ENCODE data around the gene GALR2. TPM values are rescaled to one million over a fixed set of nuclear protein-coding genes. Genes with fewer than 3 reads are reported as not detected.
A peak's percentile ranks its signal among the peaks of the same experiment; 100 is the strongest.

The GALR2 gene
- total and polyA plus RNA-seq, 9 of the 15 experiments (the other 6 are each of a cell fraction or from before 2014, with no cell fraction given) = 0.34 TPM; not detected in 8

DNA sequence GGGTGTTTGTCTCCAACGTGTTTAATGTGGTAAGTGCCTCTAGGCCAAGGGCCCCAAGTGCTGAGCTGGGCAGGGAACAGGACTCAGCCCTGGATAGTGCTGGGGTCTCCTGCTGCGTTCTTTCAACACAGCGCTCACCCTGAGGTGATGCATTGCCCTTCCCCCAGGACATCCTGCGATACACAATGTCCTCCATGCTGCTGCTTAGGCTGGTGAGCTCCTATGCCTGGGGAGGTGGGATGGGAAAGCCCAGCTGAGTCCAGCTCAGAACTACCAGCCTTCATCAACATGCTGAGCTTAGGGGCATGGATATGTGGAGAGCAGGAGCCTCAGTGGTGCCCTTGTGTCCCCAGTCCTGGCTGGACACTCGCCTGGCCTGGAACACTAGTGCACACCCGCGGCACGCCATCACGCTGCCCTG is 5.0 kb downstream of the GALR2 start:
- DNase-seq (ENCODE audit: extremely low read depth in 1 of 4, low spot score in 3 of 4) (no peak), ATAC-seq (no peak; the same call in 2 of the 3 replicates), FAIRE-seq (no peak)
- Histone ChIP-seq H3K4me1 (replicated peaks in 1 of 2; ENCODE audit: control insufficient read depth in 2 of 2, insufficient read depth in 2 of 2, low read length in 2 of 2) (peaks cover 0 to 57% of the 10 kb centered on the region in 2 experiments; a peak in 2 of 5 replicates), H3K9ac (ENCODE audit: insufficient read depth in 1 of 2, low read depth in 2 of 2, low read length in 2 of 2) (peak overlapping the region in 1 of 2 experiments; percentile 66; a peak in 2 of 4 replicates), H3K4me2 (ENCODE audit: insufficient read depth, low read length) (no peak overlapping the region), H3K27ac (ENCODE audit: extremely low read depth, low read depth, low read length) (no peak overlapping the region), H3K79me2 (ENCODE audit: control insufficient read depth, insufficient read depth, low read length) (no peaks in the 10 kb centered on the region), H3K9me3 (replicated peaks; ENCODE audit: control insufficient read depth, insufficient read depth, low read depth, low read length) (no peaks in the 10 kb centered on the region), H3K4me3 (no peak overlapping the region), H4K20me1 (replicated peaks; ENCODE audit: control insufficient read depth, insufficient read depth, low read length) (peaks cover 9% of the 10 kb centered on the region; the same call in 1 of the 2 replicates), H3K36me3 (ENCODE audit: control insufficient read depth, insufficient read depth, low read length) (peaks cover 18% of the 10 kb centered on the region; the same call in 2 of the 3 replicates), H3K27me3 (ENCODE audit: control insufficient read depth in 2 of 2, insufficient read depth in 2 of 2, low read length in 2 of 2) (peaks cover 18 to 44% of the 10 kb centered on the region in 2 experiments; a peak in 4 of 5 replicates), H3K9me1 (ENCODE audit: control insufficient read depth, insufficient read depth, low read length) (peaks cover 4% of the 10 kb centered on the region), H2AFZ (ENCODE audit: low read depth, low read length) (no peak overlapping the region)
- WGBS (ENCODE audit: insufficient coverage, low coverage, missing lambda C conversion rate) = 18% methylated on average over 9 of the region's 9 CpGs
- in situ Hi-C loops (cut with MboI) = no loop called here
- no TSS peak for BruUV-seq (replicated peaks)
- no peak for TF ChIP-seq CEBPB (tag; IDR thresholded peaks at IDR 0.05)
- 0 out of 2 replicates have a peak, but pooled peaks have one; percentile 33 for TF ChIP-seq CBFB (CRISPR knock-in tag; IDR thresholded peaks at IDR 0.05)
- TF ChIP-seq POLR2A (conservative IDR thresholded peaks at IDR 0.05) = peak; percentile 56; the same call in 1 of the 2 replicates
- peak; percentile 31 for TF ChIP-seq HMGN3 (IDR thresholded peaks at IDR 0.05; ENCODE audit: borderline replicate concordance, extremely low read depth, insufficient read length, low read depth, low read length)
- no peak for TF ChIP-seq MITF (IDR thresholded peaks at IDR 0.05)
- intact Hi-C loops (cut with micrococcal nuclease) = no loop called here
- ChIA-PET POLR2A (interaction anchor here (0.7 to 1.1 kb wide), 3 partner anchors 8 to 23 kb away, joined by 3 to 6 read pairs (median 4); partner anchors contain the start of gene SRP68), CTCF (ENCODE audit: low intra/inter-chr PET ratio) (interaction anchor here (0.6 kb wide), 1 partner anchor 1112 kb away, joined by 3 read pairs; no protein-coding TSS in a partner anchor)

Measured in K562 (cell line).